ENCODE results near the gene RHOBTB3. TPM values are rescaled to one million over a fixed set of nuclear protein-coding genes. Genes with fewer than 3 reads are reported as not detected.
A peak's percentile ranks its signal among the peaks of the same experiment; 100 is the strongest.

RHOBTB3 gene
- total RNA-seq, 1 donor from 2014 or later: 66.9 TPM

GRCh38 chr5:95816776-95817175 lies 85.6 kb downstream of the RHOBTB3 start:
- H3K36me3 Mint-ChIP-seq (ENCODE audit: low read depth): no peaks in the 10 kb centered on the region
- H3K9me3 Mint-ChIP-seq: no peaks in the 10 kb centered on the region
- no peak for DNase-seq (ENCODE audit: low read depth, low spot score)
- no peaks in the 10 kb centered on the region for H3K27me3 Mint-ChIP-seq (ENCODE audit: low read depth)
- TF ChIP-seq, protein P1, sequence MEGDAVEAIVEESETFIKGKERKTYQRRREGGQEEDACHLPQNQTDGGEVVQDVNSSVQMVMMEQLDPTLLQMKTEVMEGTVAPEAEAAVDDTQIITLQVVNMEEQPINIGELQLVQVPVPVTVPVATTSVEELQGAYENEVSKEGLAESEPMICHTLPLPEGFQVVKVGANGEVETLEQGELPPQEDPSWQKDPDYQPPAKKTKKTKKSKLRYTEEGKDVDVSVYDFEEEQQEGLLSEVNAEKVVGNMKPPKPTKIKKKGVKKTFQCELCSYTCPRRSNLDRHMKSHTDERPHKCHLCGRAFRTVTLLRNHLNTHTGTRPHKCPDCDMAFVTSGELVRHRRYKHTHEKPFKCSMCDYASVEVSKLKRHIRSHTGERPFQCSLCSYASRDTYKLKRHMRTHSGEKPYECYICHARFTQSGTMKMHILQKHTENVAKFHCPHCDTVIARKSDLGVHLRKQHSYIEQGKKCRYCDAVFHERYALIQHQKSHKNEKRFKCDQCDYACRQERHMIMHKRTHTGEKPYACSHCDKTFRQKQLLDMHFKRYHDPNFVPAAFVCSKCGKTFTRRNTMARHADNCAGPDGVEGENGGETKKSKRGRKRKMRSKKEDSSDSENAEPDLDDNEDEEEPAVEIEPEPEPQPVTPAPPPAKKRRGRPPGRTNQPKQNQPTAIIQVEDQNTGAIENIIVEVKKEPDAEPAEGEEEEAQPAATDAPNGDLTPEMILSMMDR (conservative IDR thresholded peaks at IDR 0.05): no peak
- H3K27ac Mint-ChIP-seq (ENCODE audit: unreplicated experiment): no peak overlapping the region
- H3K4me1 Mint-ChIP-seq: peaks cover 14% of the 10 kb centered on the region
- H3K4me3 Mint-ChIP-seq: no peak overlapping the region

DNA sequence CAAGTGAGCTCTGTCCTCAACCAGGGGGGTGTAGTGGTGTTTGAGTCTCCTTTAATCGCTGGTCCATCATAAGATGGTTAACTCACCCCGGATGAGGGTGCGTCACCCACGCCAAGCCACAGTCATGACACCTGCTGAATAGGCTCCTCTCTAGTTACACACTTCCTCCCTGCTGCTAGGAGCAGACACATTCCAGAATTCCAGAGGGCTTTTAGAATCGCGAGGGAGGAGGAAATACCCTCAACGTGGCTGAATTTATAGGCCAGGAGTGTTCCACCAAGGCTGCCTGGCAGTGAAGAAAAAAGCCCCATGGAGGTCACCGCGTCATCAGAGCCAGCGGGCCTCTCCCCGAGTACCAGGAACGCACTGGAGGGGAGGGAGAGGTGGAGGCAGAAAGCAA lies 86.3 kb downstream of the RHOBTB3 start:
- H3K9me3 Mint-ChIP-seq: no peaks in the 10 kb centered on the region
- no peaks in the 10 kb centered on the region for H3K27me3 Mint-ChIP-seq (ENCODE audit: low read depth)
- peaks cover 20% of the 10 kb centered on the region for H3K4me1 Mint-ChIP-seq
- H3K36me3 Mint-ChIP-seq (ENCODE audit: low read depth): no peaks in the 10 kb centered on the region
- DNase-seq (ENCODE audit: low read depth, low spot score): no peak
- no peak overlapping the region for H3K4me3 Mint-ChIP-seq
- TF ChIP-seq, protein P1 (conservative IDR thresholded peaks at IDR 0.05): no peak
- H3K27ac Mint-ChIP-seq (ENCODE audit: unreplicated experiment): no peak overlapping the region

DNA sequence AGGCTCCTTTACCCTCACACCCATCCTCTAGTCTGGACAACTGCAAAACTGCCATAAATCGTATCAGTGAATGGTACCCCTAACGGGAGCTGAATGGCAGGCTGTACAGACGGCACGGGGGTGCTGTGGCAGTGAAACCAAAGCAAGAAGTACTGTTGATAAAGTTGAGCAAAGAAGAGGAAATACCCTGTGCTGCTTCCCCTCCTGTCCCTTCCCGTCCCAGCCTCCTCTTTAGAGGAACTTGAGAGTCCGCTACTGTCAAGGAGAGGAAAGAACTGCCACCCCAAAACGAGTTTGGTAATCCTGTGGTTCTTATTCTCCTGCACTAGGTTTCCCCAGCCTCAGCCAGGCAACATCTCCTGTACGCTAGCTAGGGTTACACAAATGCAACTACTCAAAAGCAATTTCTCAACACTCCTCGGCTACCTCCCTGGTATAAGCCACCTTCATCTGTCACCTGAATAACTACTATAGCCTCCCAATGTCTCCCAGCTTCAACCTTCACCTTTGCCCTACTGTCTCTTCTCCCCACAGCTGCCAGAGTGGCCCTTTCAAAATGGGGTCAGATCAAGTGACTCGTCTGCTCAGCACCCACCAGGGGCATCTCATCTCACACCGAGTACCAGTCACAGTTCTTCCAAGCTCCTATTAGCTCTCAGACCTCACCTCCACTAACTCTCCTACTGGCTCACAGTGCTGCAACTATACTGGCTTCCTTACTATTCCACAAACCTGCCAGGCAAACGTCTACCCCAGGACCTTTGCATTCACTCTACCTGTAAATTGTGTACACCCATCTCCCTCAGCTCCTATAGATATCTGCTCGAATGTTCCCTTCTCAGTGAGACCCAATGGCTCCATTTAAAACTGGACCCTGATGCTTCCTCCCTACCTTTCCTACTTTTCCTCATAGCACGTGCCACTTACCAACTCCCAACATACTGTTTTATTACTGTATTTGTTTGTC lies 87.3 kb downstream of the RHOBTB3 start:
- H3K36me3 Mint-ChIP-seq (ENCODE audit: low read depth): no peaks in the 10 kb centered on the region
- no peaks in the 10 kb centered on the region for H3K9me3 Mint-ChIP-seq
- H3K27me3 Mint-ChIP-seq (ENCODE audit: low read depth): no peaks in the 10 kb centered on the region
- TF ChIP-seq, protein P1 (conservative IDR thresholded peaks at IDR 0.05): no peak
- no peak for DNase-seq (ENCODE audit: low read depth, low spot score)
- no peak overlapping the region for H3K27ac Mint-ChIP-seq (ENCODE audit: unreplicated experiment)
- peaks cover 31% of the 10 kb centered on the region for H3K4me1 Mint-ChIP-seq
- H3K4me3 Mint-ChIP-seq: peak overlapping the region; percentile 22

GRCh38 chr5:95821110-95822021 lies 90.2 kb downstream of the RHOBTB3 start:
- peak overlapping the region; percentile 44 for H3K27ac Mint-ChIP-seq (ENCODE audit: unreplicated experiment)
- DNase-seq (ENCODE audit: low read depth, low spot score): no peak
- no peaks in the 10 kb centered on the region for H3K36me3 Mint-ChIP-seq (ENCODE audit: low read depth)
- H3K9me3 Mint-ChIP-seq: no peaks in the 10 kb centered on the region
- peak overlapping the region; percentile 95 for H3K4me3 Mint-ChIP-seq
- peaks cover 40% of the 10 kb centered on the region for H3K4me1 Mint-ChIP-seq
- H3K27me3 Mint-ChIP-seq (ENCODE audit: low read depth): no peaks in the 10 kb centered on the region
- TF ChIP-seq, protein P1 (conservative IDR thresholded peaks at IDR 0.05): no peak

GRCh38 chr5:95822043-95822541 lies 91.0 kb downstream of the RHOBTB3 start:
- no peak for DNase-seq (ENCODE audit: low read depth, low spot score)
- H3K27ac Mint-ChIP-seq (ENCODE audit: unreplicated experiment): peak overlapping the region; percentile 44
- no peaks in the 10 kb centered on the region for H3K9me3 Mint-ChIP-seq
- peak overlapping the region; percentile 95 for H3K4me3 Mint-ChIP-seq
- peaks cover 40% of the 10 kb centered on the region for H3K4me1 Mint-ChIP-seq
- no peaks in the 10 kb centered on the region for H3K36me3 Mint-ChIP-seq (ENCODE audit: low read depth)
- TF ChIP-seq, protein P1 (conservative IDR thresholded peaks at IDR 0.05): no peak
- H3K27me3 Mint-ChIP-seq (ENCODE audit: low read depth): no peaks in the 10 kb centered on the region

All from neural crest cell (in vitro differentiated cells).